Measurements from ENCODE around the gene C1orf159.
A peak's percentile ranks its signal among the peaks of the same experiment; 100 is the strongest.
"Not testable (repeated sequence)": the region's sequence is repeated elsewhere in the genome, so short reads cannot be mapped to it uniquely, and the experiment has no call there.

Gene C1orf159

DNA sequence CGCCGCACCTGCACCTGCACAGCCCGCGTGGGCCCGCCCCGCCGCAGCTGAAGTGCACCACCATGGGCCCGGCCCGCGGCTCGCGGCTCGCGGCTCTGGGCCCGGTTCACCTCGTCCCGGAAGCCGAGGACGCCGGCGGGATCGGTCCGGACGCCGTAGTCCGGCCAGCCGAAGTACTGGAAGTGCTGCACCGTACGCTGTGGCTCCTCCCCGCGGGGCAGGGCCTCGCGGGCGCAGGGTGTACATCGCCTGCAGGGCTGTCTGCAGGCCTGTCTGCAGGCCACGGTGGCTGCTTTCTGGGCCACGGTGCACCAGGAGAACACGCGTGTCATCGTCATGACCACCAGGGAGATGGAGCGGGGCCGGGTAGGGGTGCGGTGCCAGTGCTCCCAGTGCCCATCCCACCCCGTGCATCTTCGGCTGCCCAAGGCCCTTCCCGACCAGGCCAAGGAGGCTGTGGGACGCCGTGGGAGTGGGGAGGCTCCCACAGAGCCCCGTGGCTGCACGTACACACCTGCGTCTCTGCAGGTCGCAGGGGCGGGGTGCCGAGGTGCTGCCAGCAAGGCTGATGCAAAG lies 48.5 kb downstream of the C1orf159 start:
- DNase-seq (ENCODE audit: low read depth in 2 of 2), result no peak

DNA sequence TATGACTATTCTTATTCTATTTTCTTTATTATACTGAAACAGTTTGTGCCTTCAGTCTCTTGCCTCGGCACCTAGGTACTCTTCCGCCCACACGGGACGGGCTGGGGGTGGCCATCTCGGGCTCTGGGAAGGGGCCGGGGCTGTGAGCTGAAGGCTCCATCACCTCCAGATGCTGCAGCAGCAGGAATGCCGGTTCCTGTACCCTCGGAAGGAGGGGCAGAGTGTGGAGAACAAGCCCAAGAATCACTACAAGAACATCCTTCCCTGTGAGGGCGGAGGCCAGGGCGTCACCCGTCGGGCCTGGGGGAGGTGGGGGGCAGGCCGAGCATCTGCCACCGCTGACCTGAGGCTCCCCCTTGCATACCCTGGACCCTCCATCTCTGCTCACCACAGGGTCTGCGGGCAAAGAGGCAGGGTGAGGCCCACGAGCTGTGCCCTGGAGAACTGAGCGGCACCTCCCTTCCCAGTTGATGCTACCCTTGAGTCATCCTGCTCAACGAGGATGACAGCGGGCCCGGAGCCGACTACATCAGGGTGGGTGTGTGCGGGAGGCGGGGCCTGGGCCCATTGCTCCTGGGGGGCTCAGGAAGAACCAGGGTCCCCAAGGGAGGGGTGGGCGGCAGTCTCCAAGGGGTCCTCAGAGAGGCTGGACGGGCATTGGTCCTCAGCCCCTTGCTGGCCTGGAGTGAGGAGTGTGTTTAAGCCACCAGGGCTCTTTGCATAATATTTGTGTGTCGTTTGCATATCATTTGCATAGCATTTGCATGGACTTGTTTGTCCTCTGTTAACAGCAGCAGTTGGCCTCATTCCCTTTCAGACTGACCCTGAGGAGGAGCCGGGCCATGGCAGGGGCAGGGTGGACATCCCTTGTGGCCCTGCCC lies 49.2 kb downstream of the C1orf159 start:
- DNase-seq (ENCODE audit: low read depth in 2 of 2), result no peak

DNA sequence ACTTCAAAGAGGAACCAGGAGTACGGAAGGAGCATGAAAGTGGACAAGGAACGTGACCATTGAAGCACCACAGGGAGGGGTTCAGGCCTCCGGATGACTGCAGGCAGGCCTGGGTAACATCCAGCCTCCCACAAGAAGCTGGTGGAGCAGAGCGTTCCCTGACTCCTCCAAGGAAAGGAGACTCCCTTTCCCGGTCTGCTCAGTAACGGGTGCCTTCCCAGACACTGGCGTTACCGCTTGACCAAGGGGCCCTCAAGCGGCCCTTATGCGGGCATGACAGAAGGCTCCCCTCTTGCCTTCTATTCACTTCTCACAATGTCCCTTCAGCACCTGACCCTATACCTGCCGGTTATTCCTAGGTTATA lies 50.0 kb downstream of the C1orf159 start:
- not testable (repeated sequence) for DNase-seq (ENCODE audit: low read depth in 2 of 2)

DNA sequence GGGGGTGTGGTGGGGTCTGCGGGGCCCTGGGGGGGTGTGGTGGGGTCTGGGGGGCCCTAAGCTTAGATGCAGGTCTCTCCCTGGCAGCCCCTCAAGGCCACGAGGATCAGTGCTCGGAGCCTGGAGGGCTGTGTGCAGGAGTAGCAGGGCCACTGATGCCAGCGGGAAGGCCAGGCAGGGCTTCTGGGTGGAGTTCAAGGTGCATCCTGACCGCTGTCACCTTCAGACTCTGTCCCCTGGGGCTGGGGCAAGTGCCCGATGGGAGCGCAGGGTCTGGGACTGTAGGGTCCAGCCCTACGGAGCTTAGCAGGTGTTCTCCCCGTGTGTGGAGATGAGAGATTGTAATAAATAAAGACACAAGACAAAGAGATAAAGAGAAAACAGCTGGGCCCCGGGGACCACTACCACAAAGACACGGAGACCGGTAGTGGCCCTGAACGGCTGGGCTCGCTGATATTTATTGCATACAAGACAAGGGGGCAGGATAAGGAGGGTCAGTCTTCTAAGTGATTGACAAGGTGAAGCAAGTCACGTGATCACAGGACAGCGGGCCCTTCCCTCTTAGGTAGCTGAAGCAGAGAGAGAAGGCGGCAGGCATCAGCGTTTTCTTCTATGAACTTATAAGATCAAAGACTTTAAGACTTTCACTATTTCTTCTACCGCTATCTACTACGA lies 50.5 kb downstream of the C1orf159 start:
- DNase-seq (ENCODE audit: low read depth in 2 of 2), result no peak

DNA sequence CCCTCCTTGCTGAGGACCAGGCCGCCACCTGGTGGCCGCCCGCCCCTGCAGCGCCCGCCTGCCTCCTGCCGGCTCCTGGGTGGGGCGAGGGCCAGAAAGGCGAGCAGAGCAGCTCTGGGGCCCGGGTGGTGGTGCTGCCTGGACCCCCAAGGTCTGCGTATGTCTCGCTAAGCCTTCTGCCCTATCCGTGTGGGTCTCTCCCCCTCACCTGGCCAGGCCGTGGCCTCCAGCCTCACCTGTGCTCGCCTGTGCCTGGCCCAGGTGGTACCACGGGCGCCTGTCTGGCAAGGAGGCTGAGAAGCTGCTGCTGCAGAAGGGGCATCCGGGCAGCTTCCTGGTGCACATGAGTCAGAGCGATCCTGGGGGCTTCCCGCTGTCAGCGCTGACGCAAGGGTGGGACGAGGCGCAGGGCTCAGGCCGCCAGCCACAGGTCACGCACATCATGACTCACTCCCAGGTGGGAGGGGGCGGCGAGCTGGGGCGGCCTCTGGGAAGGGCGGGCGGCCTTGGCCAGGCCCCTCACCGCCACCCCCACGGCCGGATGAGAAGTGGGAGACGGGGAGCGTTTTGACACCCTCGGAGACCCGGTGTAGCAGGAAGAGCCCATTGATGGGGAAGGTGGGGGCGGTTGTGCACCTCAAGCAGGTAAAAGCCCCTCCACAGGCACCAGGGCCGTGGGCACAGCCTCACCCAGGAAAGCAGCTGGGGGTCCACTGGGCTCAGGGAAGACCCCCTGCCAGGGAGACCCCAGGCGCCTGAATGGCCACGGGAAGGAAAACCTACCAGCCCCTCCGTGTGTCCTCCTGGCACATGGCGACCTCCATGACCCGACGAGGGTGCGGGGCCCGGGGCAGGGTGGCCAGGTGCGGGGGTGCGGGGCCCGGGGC lies 51.7 kb downstream of the C1orf159 start:
- DNase-seq (ENCODE audit: low read depth in 2 of 2), result peak; percentile 93 to 96

DNA sequence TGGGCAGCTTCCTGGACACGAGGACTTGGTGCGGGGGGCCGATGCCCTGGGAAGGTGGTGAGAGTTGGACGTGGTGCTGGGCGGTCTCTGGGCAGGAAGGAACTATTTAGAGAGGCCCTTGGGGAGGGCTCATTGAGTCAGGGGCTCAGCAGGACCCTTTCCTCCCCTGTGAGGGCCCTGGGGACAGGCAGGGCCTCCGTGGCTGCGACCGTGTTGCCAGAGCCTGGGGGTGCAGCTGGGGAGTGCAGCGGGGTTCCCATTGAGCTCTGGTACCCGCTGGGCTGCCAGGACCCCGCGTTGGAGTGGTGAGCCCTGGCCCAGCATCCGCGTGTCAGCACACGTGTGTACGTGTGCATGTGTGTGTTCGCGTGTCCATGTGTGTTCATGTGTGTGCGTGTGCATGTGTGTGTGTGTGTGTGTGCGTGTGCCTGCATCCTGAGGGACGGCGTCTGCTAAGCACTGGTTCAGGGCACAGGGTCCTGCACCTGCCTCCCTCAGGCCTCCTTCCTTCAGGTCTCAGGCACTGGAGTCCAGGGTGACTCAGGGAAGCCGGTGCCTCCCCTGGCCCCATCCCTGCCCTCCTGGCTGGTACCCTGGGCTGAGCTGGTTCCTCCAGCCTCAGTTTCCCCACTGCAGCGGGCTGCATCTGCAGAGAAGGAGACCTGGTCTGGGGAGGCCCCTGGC lies 52.5 kb downstream of the C1orf159 start:
- no peak for DNase-seq (ENCODE audit: low read depth in 2 of 2)

DNA sequence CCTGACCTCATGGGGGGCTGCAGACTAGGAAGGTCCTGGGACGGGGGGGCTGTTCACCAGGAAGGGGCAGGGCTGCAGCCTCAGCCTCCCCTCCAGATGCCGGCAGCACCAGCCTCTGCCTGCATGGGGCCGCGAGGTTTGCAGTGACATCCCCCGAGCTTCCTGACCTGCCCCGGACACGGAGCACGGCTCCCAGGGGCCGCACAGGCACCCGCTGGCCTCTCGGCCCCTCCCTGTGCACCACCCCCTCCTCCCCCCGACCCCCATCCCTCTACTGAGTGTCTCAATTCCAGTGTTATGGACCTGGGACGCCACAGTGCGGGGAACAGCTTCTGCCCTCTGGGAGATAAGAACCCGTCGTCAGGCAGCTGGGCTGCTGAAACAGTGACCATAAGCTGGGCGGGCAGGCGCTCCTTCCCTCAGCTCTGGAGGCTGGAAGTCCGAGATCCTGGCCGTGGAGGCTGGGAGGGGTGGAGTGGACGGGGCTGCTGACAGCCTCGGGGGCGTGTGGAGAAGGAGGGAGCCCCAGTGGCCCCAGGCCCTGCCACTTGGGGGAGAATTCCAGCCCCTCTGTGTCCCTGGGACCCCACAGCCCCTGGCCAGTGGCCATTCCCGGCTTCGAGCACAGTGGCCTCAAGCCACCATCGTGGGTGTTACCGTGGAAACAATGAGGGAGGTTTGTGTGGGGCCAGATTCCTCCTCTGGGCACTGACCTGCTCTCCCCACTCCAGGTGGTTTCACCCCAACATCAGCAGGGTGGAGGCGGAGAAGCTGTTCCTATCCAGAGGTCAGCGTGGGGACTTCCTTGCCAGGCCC lies 53.3 kb downstream of the C1orf159 start:
- DNase-seq (ENCODE audit: low read depth in 2 of 2), result no peak

DNA sequence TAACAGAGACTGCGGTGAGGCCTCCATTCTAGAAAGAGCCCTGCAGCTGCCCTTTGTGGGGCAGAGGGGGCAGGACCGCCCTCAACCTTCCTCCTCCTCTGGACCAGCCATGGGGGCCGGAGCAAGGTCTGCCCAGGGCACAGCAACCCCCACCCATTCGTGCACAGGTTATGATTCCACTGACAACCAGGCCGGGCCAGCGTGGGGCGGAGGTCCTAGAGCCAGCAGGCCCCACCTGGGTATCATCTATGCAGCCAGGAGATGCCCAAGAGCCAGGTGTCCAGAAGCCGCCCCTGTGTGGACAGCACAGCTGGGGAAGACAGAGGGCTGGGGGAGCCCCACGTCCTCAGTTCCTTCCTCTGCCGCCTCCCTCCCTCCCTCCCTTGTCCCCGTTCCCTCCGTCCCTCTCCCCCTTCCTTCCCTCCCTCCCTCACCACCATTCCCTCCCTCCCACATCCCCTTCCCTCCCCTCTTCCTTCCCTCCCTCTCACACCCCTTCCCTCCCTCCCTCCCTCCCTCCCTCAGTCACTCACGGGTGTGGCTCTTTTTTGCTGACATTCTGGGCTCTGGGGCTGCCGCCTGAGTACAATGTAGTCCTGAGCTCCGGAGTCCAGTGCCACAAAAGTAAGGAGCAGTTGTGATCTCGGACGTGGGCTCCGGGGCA lies 54.1 kb downstream of the C1orf159 start:
- DNase-seq (ENCODE audit: low read depth in 2 of 2), result no peak

DNA sequence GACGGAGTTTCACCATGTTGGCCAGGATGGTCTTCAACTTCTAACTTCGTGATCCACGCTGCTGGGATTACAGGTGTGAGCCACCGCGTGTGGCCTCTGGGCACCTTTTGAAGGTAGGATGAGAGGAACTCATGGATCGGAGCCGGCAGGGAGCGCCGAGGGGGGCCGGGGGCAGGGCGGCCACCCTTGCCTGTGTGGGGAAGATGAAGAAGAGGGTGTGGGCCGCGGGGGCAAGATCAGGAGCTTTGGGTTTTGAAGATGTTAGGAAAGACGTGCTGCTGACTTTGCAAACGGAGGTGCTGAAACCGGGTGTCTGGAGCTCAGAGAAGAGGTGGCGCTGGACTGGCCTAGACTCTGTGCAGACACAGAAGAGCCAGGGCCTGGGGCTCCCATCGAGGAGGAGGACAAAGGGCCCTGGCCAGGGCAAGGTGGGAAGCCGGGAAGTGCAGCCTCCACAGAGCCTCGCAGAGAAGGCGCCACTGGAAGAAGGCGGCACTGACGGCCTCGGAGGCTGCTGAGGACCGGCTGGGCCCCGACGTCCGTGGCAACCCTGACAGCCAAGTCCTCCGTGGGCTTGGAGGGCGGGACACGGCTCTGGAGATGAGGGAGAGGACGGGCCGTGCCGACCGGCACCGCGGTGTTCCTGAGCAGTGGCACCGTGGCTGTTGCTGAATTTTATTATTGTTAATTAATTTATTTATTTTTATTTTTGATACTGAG lies 55.4 kb downstream of the C1orf159 start:
- no peak for DNase-seq (ENCODE audit: low read depth in 2 of 2)

DNA sequence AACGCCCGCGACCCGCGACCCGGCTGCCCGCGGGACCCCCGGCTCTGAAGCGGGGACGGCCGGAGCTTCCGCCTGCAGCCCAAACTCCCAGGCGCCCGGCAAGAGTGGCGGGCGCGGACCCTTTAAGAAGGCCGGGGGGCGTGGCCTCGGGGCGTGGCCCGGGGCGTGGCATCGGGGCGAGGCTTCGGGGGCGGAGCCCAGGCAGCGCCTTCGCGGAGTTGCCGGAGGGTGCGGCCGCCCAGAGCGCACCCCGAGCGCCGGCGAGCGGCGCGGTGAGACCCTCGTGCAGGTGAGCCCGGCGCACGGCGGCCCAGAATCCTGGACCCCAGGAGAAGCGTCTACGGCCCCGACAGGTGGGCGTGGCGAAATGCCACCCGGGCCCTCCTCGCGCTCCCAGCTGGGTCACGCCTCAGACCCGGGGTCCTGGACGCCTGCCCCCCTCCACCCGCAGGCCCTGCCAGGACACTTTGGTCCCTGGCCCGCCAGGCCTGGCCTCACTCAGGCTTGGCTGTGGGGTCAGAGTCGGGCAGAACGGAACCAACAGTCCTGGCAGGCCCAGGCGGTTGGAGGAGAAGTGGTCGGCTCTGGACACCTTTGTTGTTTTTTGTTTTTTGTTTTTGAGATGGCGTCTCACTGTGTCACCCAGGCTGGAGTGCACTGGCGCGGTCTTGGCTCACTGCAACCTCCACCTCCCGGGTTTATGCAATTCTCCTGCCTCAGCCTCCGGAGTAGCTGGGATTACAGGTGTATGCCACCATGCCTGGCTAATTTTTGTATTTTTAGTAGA lies 56.2 kb downstream of the C1orf159 start:
- DNase-seq (ENCODE audit: low read depth in 2 of 2), result peak; percentile 88 to 89

DNA sequence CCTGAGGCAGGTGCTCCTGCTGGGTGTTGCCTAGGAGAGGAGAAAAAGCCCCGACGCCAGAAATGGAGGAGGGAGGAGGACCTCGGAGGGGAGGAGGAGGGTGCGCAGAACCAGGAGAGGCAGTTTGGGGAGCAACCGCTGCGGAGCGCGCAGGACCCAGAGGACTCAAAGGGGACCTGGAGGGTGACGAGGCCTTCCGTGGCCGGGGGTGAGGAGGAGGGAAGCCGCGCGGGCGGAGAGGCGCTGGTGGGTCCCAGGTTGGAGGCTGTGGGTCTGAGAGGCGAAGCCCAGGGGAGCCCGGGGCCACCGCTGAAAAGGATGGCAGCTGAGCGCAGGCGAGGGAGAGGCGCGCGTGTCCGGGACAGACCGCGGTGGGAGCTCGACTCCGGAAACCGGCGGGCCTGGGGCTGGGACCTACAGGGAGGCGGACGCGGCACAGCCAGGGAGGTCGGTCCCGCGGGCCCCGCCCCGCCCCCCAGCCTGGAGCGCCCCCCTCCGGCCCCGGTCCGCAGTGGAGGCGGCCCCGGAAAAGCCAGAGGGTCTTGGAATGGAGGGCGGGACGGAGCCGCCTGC lies 56.9 kb downstream of the C1orf159 start:
- peak in 1 of 2 donors; percentile 36 for DNase-seq (ENCODE audit: low read depth in 2 of 2)

DNA sequence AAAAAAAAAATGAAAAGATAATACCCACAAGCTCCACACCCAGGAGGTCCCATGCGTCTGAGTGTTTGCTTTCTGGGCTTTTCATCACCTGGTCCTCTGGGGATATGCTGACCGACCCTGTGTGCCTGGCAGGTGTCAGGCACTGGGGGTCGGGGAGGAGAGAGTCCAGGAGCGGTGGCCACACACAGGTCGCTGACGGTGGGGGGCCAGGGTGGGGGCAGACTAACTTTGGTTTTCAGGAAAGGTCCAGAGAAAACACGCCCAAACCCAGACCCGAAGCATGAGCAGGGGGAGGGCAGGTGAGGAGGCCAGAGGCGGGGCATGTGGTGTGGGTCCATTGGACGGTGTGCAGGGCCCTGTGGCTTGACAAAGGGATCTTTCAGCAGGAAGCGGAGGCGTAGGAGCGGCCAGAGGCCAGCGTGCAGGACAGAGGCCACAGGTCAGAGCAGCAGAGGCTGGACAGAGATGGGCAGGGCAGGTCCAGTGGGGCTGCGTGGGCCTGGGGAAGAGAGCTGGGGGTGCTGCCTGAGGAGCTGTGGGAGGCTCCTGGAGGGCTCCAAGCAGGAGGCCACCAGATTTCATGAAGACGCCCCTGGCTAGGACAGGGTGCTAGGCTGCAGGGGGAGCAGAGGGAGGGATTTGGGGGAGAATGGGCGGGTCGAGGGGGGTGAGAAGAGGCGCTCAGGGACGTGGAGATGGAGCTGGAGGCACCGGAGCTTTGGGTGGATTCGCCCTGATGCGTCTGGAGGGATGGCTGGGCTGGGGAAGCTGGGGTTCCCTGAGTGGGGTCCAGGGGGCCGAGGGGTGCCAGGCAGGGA lies 57.6 kb downstream of the C1orf159 start:
- DNase-seq (ENCODE audit: low read depth in 2 of 2), result no peak

DNA sequence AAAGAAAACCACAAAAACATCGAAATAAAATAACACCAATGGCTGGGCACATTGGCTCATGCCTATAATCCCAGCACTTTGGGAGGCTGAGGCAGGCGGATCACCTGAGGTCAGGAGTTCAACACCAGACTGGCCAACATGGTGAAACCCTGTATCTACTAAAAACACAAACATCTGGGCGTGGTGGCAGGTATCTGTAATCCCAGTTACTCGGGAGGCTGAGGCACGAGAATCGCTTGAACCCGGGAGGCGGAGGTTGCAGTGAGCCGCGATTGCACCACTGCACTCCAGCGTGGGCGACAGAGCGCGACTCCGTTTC lies 58.2 kb downstream of the C1orf159 start:
- DNase-seq (ENCODE audit: low read depth in 2 of 2), result not testable (repeated sequence)

DNA sequence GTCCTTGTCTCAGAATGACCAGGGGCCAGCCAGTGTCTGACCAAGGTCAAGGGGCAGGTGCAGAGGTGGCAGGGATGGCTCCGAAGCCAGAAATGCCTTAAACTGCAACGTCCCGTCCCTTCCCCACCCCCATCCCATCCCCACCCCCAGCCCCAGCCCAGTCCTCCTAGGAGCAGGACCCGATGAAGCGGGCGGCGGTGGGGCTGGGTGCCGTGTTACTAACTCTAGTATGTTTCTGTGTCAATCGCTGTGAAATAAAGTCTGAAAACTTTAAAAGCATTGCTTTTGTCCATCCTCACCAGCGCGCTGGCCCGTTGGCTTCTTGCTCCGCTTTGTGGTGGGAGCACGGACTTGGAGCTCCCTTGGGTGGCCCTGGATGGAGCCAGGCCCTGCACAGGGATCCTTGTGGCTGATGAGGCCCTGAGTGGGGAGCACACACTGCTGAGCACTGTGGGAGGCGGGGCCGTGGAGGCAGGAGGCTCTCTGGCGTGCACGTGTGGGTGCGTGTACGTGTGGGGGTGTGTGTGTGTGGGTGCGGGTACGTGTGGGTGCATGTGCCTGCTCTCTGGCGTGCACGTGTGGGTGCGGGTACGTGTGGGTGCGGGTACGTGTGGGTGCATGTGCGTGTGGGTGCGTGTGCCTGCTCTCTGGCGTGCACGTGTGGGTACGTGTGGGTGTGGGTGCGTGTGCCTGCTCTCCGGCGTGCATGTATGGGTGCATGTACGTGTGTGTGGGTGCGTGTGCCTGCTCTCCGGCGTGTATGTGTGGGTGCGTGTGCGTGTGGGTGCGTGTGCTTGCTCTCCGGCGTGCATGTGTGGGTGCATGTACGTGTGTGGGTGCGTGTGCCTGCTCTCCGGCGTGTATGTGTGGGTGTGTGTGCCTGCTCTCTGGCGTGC lies 59.8 kb downstream of the C1orf159 start:
- no peak for DNase-seq (ENCODE audit: low read depth in 2 of 2)

DNA sequence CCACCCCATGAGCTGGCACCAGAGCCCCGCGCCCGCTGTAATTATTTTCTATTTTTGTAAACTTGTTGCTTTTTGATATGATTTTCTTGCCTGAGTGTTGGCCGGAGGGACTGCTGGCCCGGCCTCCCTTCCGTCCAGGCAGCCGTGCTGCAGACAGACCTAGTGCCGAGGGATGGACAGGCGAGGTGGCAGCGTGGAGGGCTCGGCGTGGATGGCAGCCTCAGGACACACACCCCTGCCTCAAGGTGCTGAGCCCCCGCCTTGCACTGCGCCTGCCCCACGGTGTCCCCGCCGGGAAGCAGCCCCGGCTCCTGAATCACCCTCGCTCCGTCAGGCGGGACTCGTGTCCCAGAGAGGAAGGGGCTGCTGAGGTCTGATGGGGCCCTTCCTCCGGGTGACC lies 60.9 kb downstream of the C1orf159 start:
- no peak for DNase-seq (ENCODE audit: low read depth in 2 of 2)

DNA sequence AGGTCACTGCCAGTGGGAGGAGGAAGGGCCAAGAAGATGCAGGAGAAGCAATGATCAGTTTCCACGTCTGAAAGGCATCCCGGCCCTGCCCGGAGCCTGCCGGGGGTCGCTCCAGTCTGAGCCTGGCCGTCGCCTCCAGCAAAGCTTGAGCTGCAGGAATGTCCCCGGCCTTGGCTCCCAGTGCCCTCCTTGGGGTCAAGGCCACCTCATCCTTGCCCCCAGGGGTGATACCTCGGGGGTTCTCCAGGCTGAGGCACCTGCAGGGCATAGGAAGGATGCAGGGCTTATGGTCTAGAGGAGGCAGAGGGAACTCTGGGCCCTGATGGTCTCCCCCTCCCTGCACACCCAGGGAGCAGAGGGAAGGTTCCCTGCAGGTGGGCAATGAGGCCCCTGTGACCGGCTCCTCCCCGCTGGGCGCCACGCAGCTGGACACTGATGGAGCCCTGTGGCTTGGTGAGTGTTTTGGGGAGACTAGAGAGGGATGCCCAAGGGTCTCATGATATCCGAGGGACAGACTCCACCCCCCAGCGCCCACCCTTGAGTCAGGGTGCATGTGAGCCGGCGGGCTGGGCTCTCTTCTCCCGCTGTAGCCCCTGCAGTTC lies 61.7 kb downstream of the C1orf159 start:
- no peak for DNase-seq (ENCODE audit: low read depth in 2 of 2)

Data from stimulated activated CD8-positive, alpha-beta memory T cell treated with anti-CD3 and anti-CD28 coated beads, Interleukin-15, amount 100 ng/mL, for 48 hours (primary cell).